Stomach (tissue), 4 donors: ENCODE measurements around the gene SLC26A3.

Source experiments
- CTCF ChIP-seq, 7 experiments: fragments of 450-650 bp in 4 of 7; fragments of 200-600 bp in 3 of 7; sonication (generic) in 3 of 7; IDR thresholded peaks; one replicate each; pipeline ENCODE4 v1.5.1; 2016 to 2019; ENCODE audit warnings: antibody characterized with exemption in 7 of 7, control low read depth in 2 of 7, mild to moderate bottlenecking in 1 of 7
- POLR2A ChIP-seq, 4 donors: fragments of 450-650 bp; IDR thresholded peaks; one replicate each; pipeline ENCODE4 v1.6.1; 2016; ENCODE audit warnings: antibody characterized with exemption in 4 of 4, control low read depth in 2 of 4, mild to moderate bottlenecking in 1 of 4, moderate library complexity in 1 of 4
- POLR2AphosphoS5 ChIP-seq, 3 donors: sonication (generic); formaldehyde crosslinking; IDR thresholded peaks; one replicate each; pipeline ENCODE4 v1.6.1; 2016; ENCODE audit warnings: antibody characterized with exemption in 3 of 3

GRCh38 chr7:107751113-107751512, 51.9 kb downstream of the SLC26A3 start:
- TF ChIP-seq POLR2AphosphoS5 (IDR thresholded peaks at IDR 0.05) = no peak
- TF ChIP-seq POLR2A (IDR thresholded peaks at IDR 0.05) = no peak
- no peak for TF ChIP-seq CTCF (IDR thresholded peaks at IDR 0.05)
